ENCODE measurements around the gene CTXND1. TPM values are rescaled to one million over a fixed set of nuclear protein-coding genes. Genes with fewer than 3 reads are reported as not detected.

The CTXND1 gene
- total RNA-seq, 4 donors from 2014 or later, result 0.03 to 0.07 TPM; not detected in 2

DNA sequence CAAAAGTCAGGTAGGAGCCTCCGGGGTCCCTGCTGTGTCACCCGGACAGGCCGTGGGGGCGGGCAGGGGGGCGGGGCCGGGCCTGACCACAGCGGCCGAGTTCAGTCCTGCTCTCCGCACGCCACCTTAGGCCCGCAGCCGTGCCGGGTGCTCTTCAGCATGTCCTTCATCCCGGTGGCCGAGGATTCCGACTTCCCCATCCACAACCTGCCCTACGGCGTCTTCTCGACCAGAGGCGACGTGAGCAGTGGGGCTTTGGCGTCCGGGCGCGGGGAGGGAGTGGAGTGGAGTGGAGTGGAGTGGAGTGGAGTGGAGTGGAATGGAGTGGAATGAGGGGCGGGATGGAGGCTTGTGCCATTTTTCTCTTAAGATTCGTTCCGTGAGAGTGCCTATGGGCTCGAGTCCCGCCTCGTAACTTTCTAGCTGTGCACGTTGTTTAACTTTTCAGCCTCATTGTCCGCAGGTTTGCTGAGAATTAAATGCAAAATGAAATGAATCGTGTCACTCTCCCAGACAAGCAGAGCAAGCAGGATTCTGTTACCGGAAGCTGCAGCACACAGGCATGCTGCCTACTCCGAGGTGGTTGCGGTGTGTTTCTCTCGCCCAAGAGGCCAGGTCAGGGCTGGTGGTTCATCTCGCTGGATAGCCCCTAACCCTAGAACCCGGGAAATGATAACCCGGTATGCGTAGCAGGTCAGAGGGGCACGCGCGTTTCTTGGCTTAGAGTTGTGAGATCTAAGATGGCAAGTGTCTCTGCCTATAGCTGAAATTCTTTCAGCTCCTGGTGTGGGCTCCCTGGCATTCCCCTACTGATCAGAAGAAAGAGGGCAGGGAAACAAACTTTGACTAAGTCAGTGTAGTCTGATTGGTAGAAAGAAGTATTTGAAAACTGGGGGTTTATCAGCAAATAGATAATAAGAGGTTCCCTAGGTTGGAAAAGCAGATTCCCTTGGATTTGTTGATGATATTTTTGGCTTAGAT, 98.8 kb downstream of the CTXND1 start, which contains the start of gene FAH:
TSS of gene FAH (plus strand) at position 104 of the 981 bp plus-strand sequence. CDS start at position 160, 56 bp downstream.
- Histone ChIP-seq H3K27me3 (no peaks in the 10 kb centered on the region), H3K36me3 (peaks cover 0 to 5% of the 10 kb centered on the region in 2 donors), H3K27ac (peak within 1 kb of the TSS; percentile 86 to 91 (median 90)), H3K4me1 (peaks cover 38 to 45% of the 10 kb centered on the region in 2 donors), H3K4me3 (peak within 1 kb of the TSS; percentile 64 to 91 (median 71)), H3K9me3 (no peaks in the 10 kb centered on the region)
- in situ Hi-C loops (cut with MboI; ENCODE audit: low sequenced_read_pairs in 4 of 4), result loop anchor here in 3 of 4 donors (25.0 kb wide), 2 partner anchors 91 to 241 kb away; partner anchors contain the start of gene ZFAND6 (in 1 of the 3)
- ATAC-seq, result peak; percentile 66 to 69
- no peak for TF ChIP-seq POLR2A (IDR thresholded peaks at IDR 0.05)
- TF ChIP-seq, protein P1, sequence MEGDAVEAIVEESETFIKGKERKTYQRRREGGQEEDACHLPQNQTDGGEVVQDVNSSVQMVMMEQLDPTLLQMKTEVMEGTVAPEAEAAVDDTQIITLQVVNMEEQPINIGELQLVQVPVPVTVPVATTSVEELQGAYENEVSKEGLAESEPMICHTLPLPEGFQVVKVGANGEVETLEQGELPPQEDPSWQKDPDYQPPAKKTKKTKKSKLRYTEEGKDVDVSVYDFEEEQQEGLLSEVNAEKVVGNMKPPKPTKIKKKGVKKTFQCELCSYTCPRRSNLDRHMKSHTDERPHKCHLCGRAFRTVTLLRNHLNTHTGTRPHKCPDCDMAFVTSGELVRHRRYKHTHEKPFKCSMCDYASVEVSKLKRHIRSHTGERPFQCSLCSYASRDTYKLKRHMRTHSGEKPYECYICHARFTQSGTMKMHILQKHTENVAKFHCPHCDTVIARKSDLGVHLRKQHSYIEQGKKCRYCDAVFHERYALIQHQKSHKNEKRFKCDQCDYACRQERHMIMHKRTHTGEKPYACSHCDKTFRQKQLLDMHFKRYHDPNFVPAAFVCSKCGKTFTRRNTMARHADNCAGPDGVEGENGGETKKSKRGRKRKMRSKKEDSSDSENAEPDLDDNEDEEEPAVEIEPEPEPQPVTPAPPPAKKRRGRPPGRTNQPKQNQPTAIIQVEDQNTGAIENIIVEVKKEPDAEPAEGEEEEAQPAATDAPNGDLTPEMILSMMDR (IDR thresholded peaks at IDR 0.05 in 4 of 5, conservative IDR thresholded peaks at IDR 0.05 in 1 of 5), result no peak
- intact Hi-C loops (cut with DNase I; ENCODE audit: low total_unique reads), result loop anchor here (1.0 to 5.0 kb wide), 4 partner anchors 22 to 1281 kb away; partner anchors contain the start of genes MORF4L1, MTHFS and ZFAND6
- DNase-seq, result no peak

DNA sequence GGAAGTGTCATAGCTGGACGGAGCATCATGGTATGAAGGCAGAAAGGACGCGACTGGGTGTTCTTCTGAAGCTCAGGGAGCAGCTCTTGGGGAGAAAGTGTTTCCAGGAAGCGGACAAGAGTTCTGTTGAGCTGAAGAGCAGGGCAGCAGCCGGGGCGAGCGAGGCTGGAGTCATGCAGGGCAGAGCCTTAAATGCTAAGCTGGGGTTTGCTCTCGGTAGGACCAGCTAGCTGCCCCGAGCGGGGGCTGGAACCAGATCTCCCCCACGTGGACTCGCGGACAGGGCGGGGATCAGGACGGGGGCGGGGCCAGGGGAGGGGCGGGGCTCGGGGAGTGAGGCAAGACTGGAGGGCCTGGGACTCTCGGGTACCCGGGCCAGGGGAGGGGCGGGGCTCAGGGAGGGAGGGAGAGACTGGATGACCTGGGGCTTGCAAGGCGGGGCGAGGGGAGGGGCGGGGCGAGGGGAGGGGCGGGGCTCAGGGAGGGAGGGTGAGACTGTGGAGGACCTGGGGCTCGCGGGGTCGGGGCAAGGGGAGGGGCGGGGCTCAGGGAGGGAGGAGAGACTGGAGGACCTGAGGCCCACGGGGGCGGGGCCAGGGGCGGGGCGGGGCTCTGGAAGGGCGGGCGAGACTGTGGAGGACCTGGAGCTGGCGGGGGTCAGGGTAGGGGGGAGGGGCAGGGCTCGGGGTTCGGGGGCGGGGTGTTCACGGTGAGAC, 99.7 kb downstream of the CTXND1 start:
- H3K27ac ChIP-seq, result peak overlapping the region; percentile 86 to 91 (median 90)
- H3K36me3 ChIP-seq, result no peaks in the 10 kb centered on the region
- in situ Hi-C loops (cut with MboI; ENCODE audit: low sequenced_read_pairs in 4 of 4), result loop anchor here in 3 of 4 donors (25.0 kb wide), 2 partner anchors 90 to 240 kb away; partner anchors contain the start of gene ZFAND6 (in 1 of the 3)
- peak; percentile 66 to 77 for ATAC-seq
- TF ChIP-seq, protein P1 (IDR thresholded peaks at IDR 0.05 in 4 of 5, conservative IDR thresholded peaks at IDR 0.05 in 1 of 5), result no peak
- peak; percentile 27 to 74 for TF ChIP-seq POLR2A (IDR thresholded peaks at IDR 0.05)
- DNase-seq, result peak; percentile 97 to 99
- peaks cover 38 to 45% of the 10 kb centered on the region in 2 donors for H3K4me1 ChIP-seq
- H3K4me3 ChIP-seq, result peak overlapping the region; percentile 64 to 91 (median 71)
- intact Hi-C loops (cut with DNase I; ENCODE audit: low total_unique reads), result loop anchor here (1.0 to 5.0 kb wide), 4 partner anchors 22 to 1280 kb away; partner anchors contain the start of genes MORF4L1, MTHFS and ZFAND6
- H3K27me3 ChIP-seq, result no peaks in the 10 kb centered on the region
- no peaks in the 10 kb centered on the region for H3K9me3 ChIP-seq

DNA sequence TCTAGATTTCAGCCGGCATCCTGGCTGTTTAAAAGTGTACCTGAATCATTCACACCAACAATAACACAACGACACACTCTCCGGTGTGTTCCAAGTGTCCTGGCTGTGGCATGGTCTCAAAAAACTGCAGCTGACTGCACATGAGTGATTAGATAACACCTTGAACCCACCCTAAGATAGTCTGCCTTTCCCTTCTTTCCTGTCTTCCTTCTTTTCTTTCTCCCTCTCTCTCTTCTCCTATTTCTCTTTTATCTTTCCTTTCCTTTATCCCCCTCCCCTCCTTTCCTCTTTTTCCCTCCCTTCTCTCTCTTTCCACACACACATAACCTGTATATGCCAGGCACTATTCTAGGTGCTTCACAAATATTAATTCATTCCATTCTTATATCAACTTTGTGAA, 100.4 kb downstream of the CTXND1 start:
- Histone ChIP-seq H3K36me3 (no peaks in the 10 kb centered on the region), H3K27ac (peak overlapping the region; percentile 84 to 89 (median 87)), H3K4me1 (peaks cover 38 to 45% of the 10 kb centered on the region in 2 donors), H3K4me3 (peak overlapping the region in 3 of 4 donors; percentile 52 to 69 (median 64)), H3K27me3 (no peaks in the 10 kb centered on the region), H3K9me3 (no peaks in the 10 kb centered on the region)
- in situ Hi-C loops (cut with MboI; ENCODE audit: low sequenced_read_pairs in 4 of 4), result loop anchor here in 3 of 4 donors (25.0 kb wide), 2 partner anchors 89 to 239 kb away; partner anchors contain the start of gene ZFAND6 (in 1 of the 3)
- ATAC-seq (no peak), DNase-seq (no peak)
- intact Hi-C loops (cut with DNase I; ENCODE audit: low total_unique reads), result loop anchor here (5.0 kb wide), 2 partner anchors 254 to 1279 kb away; partner anchors contain the start of genes MORF4L1 and MTHFS
- TF ChIP-seq, protein P1 (IDR thresholded peaks at IDR 0.05 in 4 of 5, conservative IDR thresholded peaks at IDR 0.05 in 1 of 5), result no peak
- TF ChIP-seq POLR2A (IDR thresholded peaks at IDR 0.05), result no peak

DNA sequence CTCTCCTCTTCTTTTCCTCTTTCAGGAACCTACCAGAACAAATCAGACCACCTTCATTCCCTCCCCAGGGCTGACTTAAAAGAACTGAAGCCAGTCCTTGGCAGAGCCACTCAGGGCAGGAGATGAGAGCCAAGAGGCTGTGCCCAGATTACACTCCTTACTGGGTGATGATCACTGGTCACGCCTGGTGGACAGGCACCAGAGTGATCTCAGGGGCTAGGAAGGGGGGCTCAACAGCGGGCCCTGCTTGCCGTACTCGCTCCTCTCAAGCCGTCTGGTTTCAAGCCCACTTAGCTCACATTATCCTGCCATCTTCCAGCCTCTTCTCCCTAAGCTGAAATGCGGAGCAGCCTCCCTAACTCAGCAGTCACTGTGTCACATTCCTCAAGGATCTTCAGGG, 100.9 kb downstream of the CTXND1 start:
- intact Hi-C loops (cut with DNase I; ENCODE audit: low total_unique reads), result loop anchor here (5.0 kb wide), 2 partner anchors 254 to 1279 kb away; partner anchors contain the start of genes MORF4L1 and MTHFS

More for the DNA sequence above, 100.9 kb downstream of the CTXND1 start:
- Histone ChIP-seq H3K27me3 (no peaks in the 10 kb centered on the region), H3K9me3 (no peaks in the 10 kb centered on the region), H3K27ac (peak overlapping the region; percentile 84 to 89 (median 87)), H3K4me1 (peaks cover 38 to 45% of the 10 kb centered on the region in 2 donors), H3K36me3 (no peaks in the 10 kb centered on the region), H3K4me3 (peak overlapping the region in 1 of 4 donors; percentile 69)
- TF ChIP-seq, protein P1 (IDR thresholded peaks at IDR 0.05 in 4 of 5, conservative IDR thresholded peaks at IDR 0.05 in 1 of 5), result no peak
- no peak for TF ChIP-seq POLR2A (IDR thresholded peaks at IDR 0.05)
- in situ Hi-C loops (cut with MboI; ENCODE audit: low sequenced_read_pairs in 4 of 4), result loop anchor here in 3 of 4 donors (25.0 kb wide), 2 partner anchors 89 to 239 kb away; partner anchors contain the start of gene ZFAND6 (in 1 of the 3)
- peak; percentile 16 to 33 for ATAC-seq
- peak in 1 of 2 donors; percentile 55 for DNase-seq

Measured in gastrocnemius medialis (tissue), 4 donors.